ENCODE results near the gene AK3. TPM values are rescaled to one million over a fixed set of nuclear protein-coding genes. Genes with fewer than 3 reads are reported as not detected.

AK3 gene
- total and polyA plus RNA-seq, 2 of the 8 experiments (the other 6 are each of a cell fraction or from before 2014, with no cell fraction given), result 8.9 to 30.0 TPM

DNA sequence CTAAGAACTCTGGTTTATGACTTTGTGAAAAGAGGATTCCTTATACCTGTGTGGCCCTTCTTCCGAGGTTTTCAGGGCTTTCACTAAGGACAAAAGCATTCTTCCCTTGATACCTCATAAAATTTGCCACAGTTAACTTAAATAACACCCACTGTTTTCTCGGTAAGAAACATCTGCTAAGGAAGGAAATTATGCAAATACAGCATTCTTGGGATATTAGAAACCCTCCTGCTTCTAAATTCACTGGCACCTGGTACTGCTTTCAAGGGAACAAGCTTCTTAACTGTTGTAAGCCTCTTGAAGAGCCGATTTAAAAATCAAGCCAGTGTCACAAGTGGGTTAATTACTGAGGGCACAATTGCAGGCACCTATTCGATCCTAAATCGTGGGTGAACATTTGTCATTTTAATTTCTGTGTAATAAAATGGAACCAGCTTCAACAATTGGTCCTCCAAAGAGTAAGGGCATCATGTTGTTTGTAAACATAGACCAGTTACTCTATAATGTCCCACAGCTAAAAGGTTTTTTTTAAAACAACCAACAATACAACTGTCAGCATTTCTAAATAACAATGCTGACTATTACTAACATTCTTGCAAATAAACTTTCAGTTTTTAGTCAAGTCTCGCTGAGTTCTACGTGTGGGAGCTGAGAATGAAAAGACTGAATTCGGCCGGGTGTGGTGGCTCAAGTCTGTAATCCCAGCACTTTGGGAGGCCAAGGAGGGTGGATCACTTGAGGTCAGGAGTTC is 26.6 kb downstream of the AK3 start:
- no peak overlapping the region for H2BK12ac ChIP-seq (ENCODE audit: low read depth, low read length)
- H3K14ac ChIP-seq (ENCODE audit: insufficient read length), result no peak overlapping the region
- ChIA-PET POLR2A (ENCODE audit: partially characterized antibody) (no interaction called here), CTCF (ENCODE audit: partially characterized antibody) (interaction anchor here (1.2 kb wide), 1 partner anchor 13 kb away, joined by 4 read pairs; no protein-coding TSS in a partner anchor)
- no peaks in the 10 kb centered on the region for H4K20me1 ChIP-seq (replicated peaks in 1 of 2; ENCODE audit: control insufficient read depth in 1 of 2, insufficient read depth in 2 of 2, low read length in 2 of 2)
- peaks cover 5% of the 10 kb centered on the region; the same call in 1 of the 2 replicates for H3K23me2 ChIP-seq (ENCODE audit: low read depth, low read length)
- H3K79me2 ChIP-seq (ENCODE audit: control insufficient read depth in 1 of 2, insufficient read depth in 2 of 2, low read length in 2 of 2), result no peaks in the 10 kb centered on the region
- no peak overlapping the region for H3K23ac ChIP-seq (ENCODE audit: insufficient read length)
- H3K27me3 ChIP-seq (replicated peaks in 1 of 4; ENCODE audit: control insufficient read depth in 3 of 4, extremely low read depth in 1 of 4, insufficient read depth in 3 of 4, low read length in 3 of 4), result no peaks in the 10 kb centered on the region
- no peak overlapping the region for H2BK20ac ChIP-seq (ENCODE audit: low read length)
- no peak overlapping the region for H2BK5ac ChIP-seq (ENCODE audit: low read depth, low read length)
- TF ChIP-seq SAP30 (IDR thresholded peaks at IDR 0.05; ENCODE audit: insufficient read depth, insufficient replicate concordance, low read length), result no peak
- TF ChIP-seq CTCF (IDR thresholded peaks at IDR 0.05; ENCODE audit: control extremely low read depth in 1 of 3, insufficient read depth in 1 of 3, low read depth in 1 of 3, low read length in 3 of 3), result no peak
- no peak for TF ChIP-seq NANOG (IDR thresholded peaks at IDR 0.05; ENCODE audit: insufficient read depth, low read depth, low read length, poor library complexity, severe bottlenecking)
- no peak for TF ChIP-seq JUN (IDR thresholded peaks at IDR 0.05; ENCODE audit: low read depth, low read length)
- TF ChIP-seq HDAC6 (IDR thresholded peaks at IDR 0.05; ENCODE audit: low read depth, low read length), result no peak
- H3K27ac ChIP-seq (ENCODE audit: low read depth, low read length), result no peak overlapping the region
- DNase-seq (ENCODE audit: low read depth in 1 of 2, low spot score in 2 of 2), result no peak
- H3K4ac ChIP-seq (replicated peaks; ENCODE audit: insufficient read length, low read depth, low read length), result no peak overlapping the region
- no peak overlapping the region for H4K91ac ChIP-seq (replicated peaks; ENCODE audit: insufficient read length, low read length)
- H3K79me1 ChIP-seq (ENCODE audit: low read depth, low read length), result no peaks in the 10 kb centered on the region
- H4K8ac ChIP-seq (ENCODE audit: extremely low read depth, insufficient read depth, low read length), result no peak overlapping the region
- no peak for FAIRE-seq
- H3K36me3 ChIP-seq (ENCODE audit: control insufficient read depth in 2 of 4, insufficient read depth in 4 of 4, low read length in 3 of 4), result peaks cover 5 to 37% (median 18%) of the 10 kb centered on the region in 4 experiments
- no peak overlapping the region for H3K9ac ChIP-seq (replicated peaks in 1 of 4; ENCODE audit: extremely low read depth in 1 of 4, low read depth in 3 of 4, low read length in 3 of 4)
- H2AK5ac ChIP-seq (ENCODE audit: low read depth, low read length), result no peak overlapping the region
- H4K5ac ChIP-seq (ENCODE audit: insufficient read length, low read depth, low read length), result no peak overlapping the region
- H3K4me3 ChIP-seq (ENCODE audit: extremely low read depth in 1 of 4, insufficient read depth in 2 of 4, low read depth in 3 of 4, low read length in 4 of 4), result no peak overlapping the region
- 84% methylated on average over 9 of the region's 9 CpGs; no CpG with 5 or more reads in 1 of the 2 experiments for WGBS, 2 experiments (ENCODE audit: extremely low coverage in 1 of 2, insufficient coverage in 1 of 2, insufficient read length in 1 of 2, insufficient replicate concordance in 2 of 2, low coverage in 1 of 2, low lambda C conversion rate in 2 of 2, missing lambda C conversion rate in 1 of 2)
- no peak overlapping the region for H3K18ac ChIP-seq (ENCODE audit: extremely low read depth, low read length)
- no peak overlapping the region for H3K4me2 ChIP-seq (ENCODE audit: insufficient read depth in 1 of 2, low read depth in 2 of 2, low read length in 2 of 2)
- H3K4me1 ChIP-seq (replicated peaks in 1 of 4; ENCODE audit: control insufficient read depth in 3 of 4, insufficient read depth in 4 of 4, low read length in 3 of 4), result no peaks in the 10 kb centered on the region
- no peaks in the 10 kb centered on the region for H3K9me3 ChIP-seq (ENCODE audit: insufficient read depth in 2 of 2, low read depth in 1 of 2, low read length in 1 of 2)
- H2AFZ ChIP-seq (ENCODE audit: low read length), result no peak overlapping the region
- H3K56ac ChIP-seq (replicated peaks; ENCODE audit: insufficient read length, low read depth, low read length), result no peak overlapping the region
- H2BK120ac ChIP-seq (replicated peaks; ENCODE audit: low read depth, low read length), result no peak overlapping the region
- H2BK15ac ChIP-seq (ENCODE audit: low read length), result no peak overlapping the region

All from H1 (cell line).